Chondrocyte (in vitro differentiated cells): ENCODE data around the gene FHIP1B. TPM values are rescaled to one million over a fixed set of nuclear protein-coding genes. Genes with fewer than 3 reads are reported as not detected.

Experiments
- DNase-seq: peaks from one replicate; pipeline ENCODE4 v3.0.0; 2021; ENCODE audit warnings: mixed read lengths, low spot score
- H3K27ac Mint-ChIP-seq: one replicate; pipeline ENCODE4 v1.8.0; 2021; ENCODE audit warnings: mild to moderate bottlenecking, moderate library complexity, mixed read lengths; ENCODE audit not compliant: unreplicated experiment
- H3K27me3 Mint-ChIP-seq: 2 replicates; pipeline ENCODE4 v1.8.0; 2021; ENCODE audit warnings: low read depth, mixed read lengths
- H3K36me3 Mint-ChIP-seq: 2 replicates; pipeline ENCODE4 v1.8.0; 2021; ENCODE audit warnings: low read depth, mixed read lengths
- H3K4me1 Mint-ChIP-seq: 2 replicates; pipeline ENCODE4 v1.8.0; 2021; ENCODE audit warnings: low read depth, mild to moderate bottlenecking, mixed read lengths
- H3K4me3 Mint-ChIP-seq: one replicate; pipeline ENCODE4 v1.8.0; 2021; ENCODE audit warnings: mild to moderate bottlenecking, moderate library complexity, mixed read lengths; ENCODE audit not compliant: unreplicated experiment
- H3K9me3 Mint-ChIP-seq: 2 replicates; pipeline ENCODE4 v1.8.0; 2021; ENCODE audit warnings: low read depth, mixed read lengths
- total RNA-seq: library from RNA; stranded (reverse); gene quantifications from 3 replicates; pipeline ENCODE4 v1.2.1, GENCODE V29; 2021
- TF ChIP-seq, protein P1 (sequence below): fragments of 200-600 bp; sonication (generic); IDR thresholded peaks from 2 replicates; pipeline ENCODE4 v1.5.0; 2021; ENCODE audit warnings: antibody characterized with exemption, mild to moderate bottlenecking, moderate library complexity

Gene FHIP1B
- total RNA-seq, 1 donor from 2014 or later = 19.8 TPM

GRCh38 chr11:6205366-6205765 lies 29.1 kb downstream of the FHIP1B start, which contains the start of gene C11orf42:
Gene C11orf42 (plus strand): TSS chr11:6205557. CDS start chr11:6205616, 59 bp downstream.
- Mint-ChIP-seq H3K4me1 (no peaks in the 10 kb centered on the region), H3K4me3 (no peak within 1 kb of the TSS), H3K27me3 (no peaks in the 10 kb centered on the region), H3K9me3 (no peaks in the 10 kb centered on the region), H3K36me3 (peaks cover 16% of the 10 kb centered on the region), H3K27ac (no peak within 1 kb of the TSS)
- TF ChIP-seq, protein P1, sequence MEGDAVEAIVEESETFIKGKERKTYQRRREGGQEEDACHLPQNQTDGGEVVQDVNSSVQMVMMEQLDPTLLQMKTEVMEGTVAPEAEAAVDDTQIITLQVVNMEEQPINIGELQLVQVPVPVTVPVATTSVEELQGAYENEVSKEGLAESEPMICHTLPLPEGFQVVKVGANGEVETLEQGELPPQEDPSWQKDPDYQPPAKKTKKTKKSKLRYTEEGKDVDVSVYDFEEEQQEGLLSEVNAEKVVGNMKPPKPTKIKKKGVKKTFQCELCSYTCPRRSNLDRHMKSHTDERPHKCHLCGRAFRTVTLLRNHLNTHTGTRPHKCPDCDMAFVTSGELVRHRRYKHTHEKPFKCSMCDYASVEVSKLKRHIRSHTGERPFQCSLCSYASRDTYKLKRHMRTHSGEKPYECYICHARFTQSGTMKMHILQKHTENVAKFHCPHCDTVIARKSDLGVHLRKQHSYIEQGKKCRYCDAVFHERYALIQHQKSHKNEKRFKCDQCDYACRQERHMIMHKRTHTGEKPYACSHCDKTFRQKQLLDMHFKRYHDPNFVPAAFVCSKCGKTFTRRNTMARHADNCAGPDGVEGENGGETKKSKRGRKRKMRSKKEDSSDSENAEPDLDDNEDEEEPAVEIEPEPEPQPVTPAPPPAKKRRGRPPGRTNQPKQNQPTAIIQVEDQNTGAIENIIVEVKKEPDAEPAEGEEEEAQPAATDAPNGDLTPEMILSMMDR = no peak
- no peak for DNase-seq

DNA sequence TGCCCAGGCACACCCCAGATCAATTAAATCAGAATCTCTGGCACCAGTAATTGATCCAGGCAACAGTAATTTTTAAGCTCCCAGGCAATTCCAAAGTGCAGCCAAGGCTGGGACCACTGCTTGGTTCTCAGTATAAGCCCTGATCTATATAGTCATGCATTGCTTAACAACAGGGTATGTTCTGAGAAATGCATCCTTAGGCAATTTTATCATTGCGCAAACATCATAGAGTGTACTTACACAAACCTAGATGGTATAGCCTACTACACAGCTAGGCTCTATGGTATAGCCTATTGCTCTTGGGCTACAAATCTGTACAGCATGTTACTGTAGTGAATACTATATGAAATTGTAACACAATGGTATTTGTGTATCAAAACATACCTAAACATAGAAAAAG lies 29.7 kb downstream of the FHIP1B start:
- TF ChIP-seq, protein P1 = no peak
- no peak overlapping the region for H3K27ac Mint-ChIP-seq
- no peak overlapping the region for H3K4me3 Mint-ChIP-seq
- no peaks in the 10 kb centered on the region for H3K4me1 Mint-ChIP-seq
- no peaks in the 10 kb centered on the region for H3K27me3 Mint-ChIP-seq
- DNase-seq = no peak
- peaks cover 15% of the 10 kb centered on the region for H3K36me3 Mint-ChIP-seq
- no peaks in the 10 kb centered on the region for H3K9me3 Mint-ChIP-seq

DNA sequence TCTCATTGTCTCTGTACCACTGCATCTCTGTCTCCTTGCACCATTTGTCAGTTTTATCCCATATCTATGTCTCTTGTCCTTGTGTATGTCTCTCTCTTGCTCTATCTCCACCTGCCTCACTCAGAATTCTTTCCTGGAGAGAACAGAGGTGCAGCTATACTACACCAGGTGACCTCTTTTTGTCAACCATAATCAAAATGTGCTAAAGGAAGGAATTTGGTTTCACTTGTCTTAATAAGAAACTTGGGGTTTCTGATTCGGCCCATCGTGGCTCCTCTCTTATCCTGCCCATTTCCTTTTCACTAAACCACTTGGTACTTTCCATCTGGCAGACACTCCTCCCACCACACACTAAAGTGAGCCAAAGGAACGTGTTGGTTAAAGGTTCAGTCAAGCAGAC lies 31.1 kb downstream of the FHIP1B start:
- Mint-ChIP-seq H3K9me3 (no peaks in the 10 kb centered on the region), H3K36me3 (peaks cover 10% of the 10 kb centered on the region), H3K27me3 (no peaks in the 10 kb centered on the region), H3K27ac (no peak overlapping the region), H3K4me3 (no peak overlapping the region), H3K4me1 (no peaks in the 10 kb centered on the region)
- TF ChIP-seq, protein P1 = no peak
- no peak for DNase-seq

- no peak overlapping the region for H3K27ac Mint-ChIP-seq
- no peak overlapping the region for H3K4me3 Mint-ChIP-seq
- TF ChIP-seq, protein P1 = no peak
- no peaks in the 10 kb centered on the region for H3K4me1 Mint-ChIP-seq
- H3K36me3 Mint-ChIP-seq = peaks cover 10% of the 10 kb centered on the region
- DNase-seq = no peak
- no peaks in the 10 kb centered on the region for H3K27me3 Mint-ChIP-seq
- no peaks in the 10 kb centered on the region for H3K9me3 Mint-ChIP-seq
Observed at GRCh38 chr11:6202041-6202440, 32.4 kb downstream of the FHIP1B start.

GRCh38 chr11:6201481-6201880 lies 33.0 kb downstream of the FHIP1B start:
- DNase-seq = no peak
- H3K9me3 Mint-ChIP-seq = no peaks in the 10 kb centered on the region
- H3K4me3 Mint-ChIP-seq = no peak overlapping the region
- peaks cover 10% of the 10 kb centered on the region for H3K36me3 Mint-ChIP-seq
- no peaks in the 10 kb centered on the region for H3K4me1 Mint-ChIP-seq
- TF ChIP-seq, protein P1 = no peak
- no peaks in the 10 kb centered on the region for H3K27me3 Mint-ChIP-seq
- no peak overlapping the region for H3K27ac Mint-ChIP-seq
